ENCODE measurements around the gene SASH3.

Gene SASH3

GRCh38 chrX:129787336-129788055, 7.7 kb downstream of the SASH3 start:
- Histone ChIP-seq H3K36me3 (replicated peaks; ENCODE audit: low read depth, low read length) (peaks cover 67% of the 10 kb centered on the region), H3K27me3 (ENCODE audit: low read depth, low read length) (no peaks in the 10 kb centered on the region), H2AFZ (ENCODE audit: low read depth, low read length) (no peak overlapping the region), H3K79me2 (ENCODE audit: low read length) (peaks cover 57% of the 10 kb centered on the region), H3K4me2 (ENCODE audit: low read length) (no peak overlapping the region), H3K9me3 (ENCODE audit: insufficient read depth, low read length) (no peaks in the 10 kb centered on the region), H3K27ac (ENCODE audit: low read length) (peak overlapping the region; percentile 22; the same call in 1 of the 2 replicates), H3K9ac (ENCODE audit: low read length) (0 out of 2 replicates have a peak overlapping the region, but pooled peaks have one; percentile 4), H3K4me1 (ENCODE audit: low read length) (peaks cover 54% of the 10 kb centered on the region), H3K4me3 (ENCODE audit: low read length) (no peak overlapping the region), H4K20me1 (ENCODE audit: insufficient read depth, low read length) (peaks cover 55% of the 10 kb centered on the region)
- TF ChIP-seq, protein P1, sequence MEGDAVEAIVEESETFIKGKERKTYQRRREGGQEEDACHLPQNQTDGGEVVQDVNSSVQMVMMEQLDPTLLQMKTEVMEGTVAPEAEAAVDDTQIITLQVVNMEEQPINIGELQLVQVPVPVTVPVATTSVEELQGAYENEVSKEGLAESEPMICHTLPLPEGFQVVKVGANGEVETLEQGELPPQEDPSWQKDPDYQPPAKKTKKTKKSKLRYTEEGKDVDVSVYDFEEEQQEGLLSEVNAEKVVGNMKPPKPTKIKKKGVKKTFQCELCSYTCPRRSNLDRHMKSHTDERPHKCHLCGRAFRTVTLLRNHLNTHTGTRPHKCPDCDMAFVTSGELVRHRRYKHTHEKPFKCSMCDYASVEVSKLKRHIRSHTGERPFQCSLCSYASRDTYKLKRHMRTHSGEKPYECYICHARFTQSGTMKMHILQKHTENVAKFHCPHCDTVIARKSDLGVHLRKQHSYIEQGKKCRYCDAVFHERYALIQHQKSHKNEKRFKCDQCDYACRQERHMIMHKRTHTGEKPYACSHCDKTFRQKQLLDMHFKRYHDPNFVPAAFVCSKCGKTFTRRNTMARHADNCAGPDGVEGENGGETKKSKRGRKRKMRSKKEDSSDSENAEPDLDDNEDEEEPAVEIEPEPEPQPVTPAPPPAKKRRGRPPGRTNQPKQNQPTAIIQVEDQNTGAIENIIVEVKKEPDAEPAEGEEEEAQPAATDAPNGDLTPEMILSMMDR (IDR thresholded peaks at IDR 0.05; ENCODE audit: low read depth, low read length), result no peak
- TF ChIP-seq EZH2phosphoT487 (IDR thresholded peaks at IDR 0.05; ENCODE audit: low read depth), result no peak

- Histone ChIP-seq H3K4me3 (ENCODE audit: low read length) (no peak overlapping the region), H3K9me3 (ENCODE audit: insufficient read depth, low read length) (no peaks in the 10 kb centered on the region), H2AFZ (ENCODE audit: low read depth, low read length) (no peak overlapping the region), H3K4me1 (ENCODE audit: low read length) (peaks cover 43% of the 10 kb centered on the region), H3K27me3 (ENCODE audit: low read depth, low read length) (no peaks in the 10 kb centered on the region), H3K9ac (ENCODE audit: low read length) (no peak overlapping the region), H3K27ac (ENCODE audit: low read length) (no peak overlapping the region), H3K36me3 (replicated peaks; ENCODE audit: low read depth, low read length) (peaks cover 67% of the 10 kb centered on the region), H3K79me2 (ENCODE audit: low read length) (peaks cover 47% of the 10 kb centered on the region), H3K4me2 (ENCODE audit: low read length) (no peak overlapping the region), H4K20me1 (ENCODE audit: insufficient read depth, low read length) (peaks cover 44% of the 10 kb centered on the region)
- no peak for TF ChIP-seq EZH2phosphoT487 (IDR thresholded peaks at IDR 0.05; ENCODE audit: low read depth)
- TF ChIP-seq, protein P1 (IDR thresholded peaks at IDR 0.05; ENCODE audit: low read depth, low read length), result no peak
Measured at GRCh38 chrX:129788527-129788926, 8.8 kb downstream of the SASH3 start.

DNA sequence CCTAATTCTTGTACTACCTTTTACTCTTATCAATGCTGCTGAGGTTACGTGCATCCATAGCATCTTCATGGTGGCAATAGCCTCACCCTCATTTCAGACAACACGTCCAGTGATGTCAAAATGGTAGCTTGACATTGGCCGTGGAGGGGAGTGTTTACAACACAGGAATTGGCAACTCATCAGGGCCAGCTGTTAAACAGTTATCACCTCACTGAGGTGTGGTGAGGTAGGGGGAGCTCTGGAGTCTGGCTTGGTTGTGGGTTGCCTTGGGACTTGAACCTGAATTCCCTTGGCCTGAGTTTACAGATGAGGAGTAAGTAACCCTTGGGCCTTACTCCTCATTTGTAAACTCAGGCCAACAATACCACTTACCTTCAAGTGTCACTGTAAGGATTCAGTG, 10.4 kb downstream of the SASH3 start:
- Histone ChIP-seq H2AFZ (ENCODE audit: low read depth, low read length) (no peak overlapping the region), H4K20me1 (ENCODE audit: insufficient read depth, low read length) (peaks cover 30% of the 10 kb centered on the region), H3K4me2 (ENCODE audit: low read length) (no peak overlapping the region), H3K27me3 (ENCODE audit: low read depth, low read length) (no peaks in the 10 kb centered on the region), H3K9ac (ENCODE audit: low read length) (no peak overlapping the region), H3K4me3 (ENCODE audit: low read length) (no peak overlapping the region), H3K4me1 (ENCODE audit: low read length) (peaks cover 29% of the 10 kb centered on the region), H3K36me3 (replicated peaks; ENCODE audit: low read depth, low read length) (peaks cover 64% of the 10 kb centered on the region), H3K27ac (ENCODE audit: low read length) (no peak overlapping the region), H3K79me2 (ENCODE audit: low read length) (peaks cover 32% of the 10 kb centered on the region), H3K9me3 (ENCODE audit: insufficient read depth, low read length) (no peaks in the 10 kb centered on the region)
- no peak for TF ChIP-seq EZH2phosphoT487 (IDR thresholded peaks at IDR 0.05; ENCODE audit: low read depth)
- TF ChIP-seq, protein P1 (IDR thresholded peaks at IDR 0.05; ENCODE audit: low read depth, low read length), result peak; percentile 7; the same call in 1 of the 2 replicates

GRCh38 chrX:129790808-129791207, 11.1 kb downstream of the SASH3 start:
- Histone ChIP-seq H3K36me3 (replicated peaks; ENCODE audit: low read depth, low read length) (peaks cover 64% of the 10 kb centered on the region), H3K4me2 (ENCODE audit: low read length) (no peak overlapping the region)

More at GRCh38 chrX:129790808-129791207, 11.1 kb downstream of the SASH3 start:
- no peaks in the 10 kb centered on the region for H3K9me3 ChIP-seq (ENCODE audit: insufficient read depth, low read length)
- H3K27ac ChIP-seq (ENCODE audit: low read length), result no peak overlapping the region
- peaks cover 22% of the 10 kb centered on the region for H3K4me1 ChIP-seq (ENCODE audit: low read length)
- H3K27me3 ChIP-seq (ENCODE audit: low read depth, low read length), result no peaks in the 10 kb centered on the region
- TF ChIP-seq, protein P1 (IDR thresholded peaks at IDR 0.05; ENCODE audit: low read depth, low read length), result no peak
- no peak for TF ChIP-seq EZH2phosphoT487 (IDR thresholded peaks at IDR 0.05; ENCODE audit: low read depth)
- H3K9ac ChIP-seq (ENCODE audit: low read length), result no peak overlapping the region
- H4K20me1 ChIP-seq (ENCODE audit: insufficient read depth, low read length), result peaks cover 24% of the 10 kb centered on the region
- H2AFZ ChIP-seq (ENCODE audit: low read depth, low read length), result no peak overlapping the region
- peaks cover 25% of the 10 kb centered on the region for H3K79me2 ChIP-seq (ENCODE audit: low read length)
- H3K4me3 ChIP-seq (ENCODE audit: low read length), result no peak overlapping the region

All from OCI-LY3 (cell line).